Retinal pigment epithelial cell (primary cell): ENCODE measurements around the gene PRX.
"Not testable (repeated sequence)": the region's sequence is repeated elsewhere in the genome, so short reads cannot be mapped to it uniquely, and the experiment has no call there.

Source experiments
- DNase-seq: peaks from one replicate; pipeline ENCODE4 v3.0.0-alpha.2; 2010; ENCODE audit warnings: low read depth
- H3K4me3 ChIP-seq: 2 replicates; pipeline ENCODE4 v1.5.1; 2011; ENCODE audit warnings: mild to moderate bottlenecking, low read length, control low read depth, moderate library complexity
- TF ChIP-seq, protein P1 (sequence below): conservative IDR thresholded peaks from 2 replicates; pipeline ENCODE4 v1.5.1; 2011; ENCODE audit warnings: low read depth, low read length, control low read depth, inconsistent platforms

PRX gene

DNA sequence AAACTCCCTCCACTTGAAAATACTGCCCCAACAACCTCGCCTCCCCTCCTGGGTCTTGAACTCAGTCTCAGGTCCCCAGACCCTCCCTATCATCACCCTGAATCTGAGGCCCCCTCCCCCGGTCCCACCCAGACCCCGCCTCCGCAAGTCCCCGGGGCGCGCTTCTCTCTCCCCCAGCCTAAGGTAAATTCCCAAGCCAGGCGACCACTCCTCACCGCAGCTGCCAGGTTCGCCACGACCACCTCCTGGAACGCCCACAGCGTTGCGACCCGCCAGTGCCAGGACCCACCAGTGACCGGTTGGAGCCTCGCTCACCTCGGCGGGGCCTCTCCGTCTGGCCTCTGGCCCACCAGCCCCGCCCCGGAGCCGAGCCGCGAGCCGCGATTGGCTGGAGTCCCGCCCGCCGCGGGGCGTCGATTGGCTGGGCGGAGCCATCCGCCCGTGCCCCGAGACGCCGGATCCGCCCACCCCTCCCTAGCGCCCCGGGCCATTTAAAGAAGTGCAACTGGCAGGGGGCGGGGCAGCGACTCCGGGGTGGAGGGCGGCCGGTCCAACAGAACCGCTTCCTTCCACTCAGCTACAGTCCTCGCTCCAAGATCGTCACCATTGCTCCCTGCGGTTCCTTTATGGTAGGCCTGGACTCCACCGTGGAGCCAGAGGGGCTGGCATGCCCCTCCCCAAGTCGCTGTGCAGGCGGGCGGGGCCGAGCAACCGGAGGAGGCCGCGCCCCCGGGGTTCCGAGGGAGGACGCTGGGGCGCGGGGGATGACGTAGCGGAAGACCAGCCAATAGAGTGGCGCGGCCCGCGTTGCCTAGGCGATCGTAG, 31.0 kb upstream of the PRX start, which contains the start of gene SERTAD3:
SERTAD3 (minus strand) TSS at position 336 of the 825 bp plus-strand sequence. CDS start 2,255 bp downstream, outside the sequence.
- TF ChIP-seq, protein P1, sequence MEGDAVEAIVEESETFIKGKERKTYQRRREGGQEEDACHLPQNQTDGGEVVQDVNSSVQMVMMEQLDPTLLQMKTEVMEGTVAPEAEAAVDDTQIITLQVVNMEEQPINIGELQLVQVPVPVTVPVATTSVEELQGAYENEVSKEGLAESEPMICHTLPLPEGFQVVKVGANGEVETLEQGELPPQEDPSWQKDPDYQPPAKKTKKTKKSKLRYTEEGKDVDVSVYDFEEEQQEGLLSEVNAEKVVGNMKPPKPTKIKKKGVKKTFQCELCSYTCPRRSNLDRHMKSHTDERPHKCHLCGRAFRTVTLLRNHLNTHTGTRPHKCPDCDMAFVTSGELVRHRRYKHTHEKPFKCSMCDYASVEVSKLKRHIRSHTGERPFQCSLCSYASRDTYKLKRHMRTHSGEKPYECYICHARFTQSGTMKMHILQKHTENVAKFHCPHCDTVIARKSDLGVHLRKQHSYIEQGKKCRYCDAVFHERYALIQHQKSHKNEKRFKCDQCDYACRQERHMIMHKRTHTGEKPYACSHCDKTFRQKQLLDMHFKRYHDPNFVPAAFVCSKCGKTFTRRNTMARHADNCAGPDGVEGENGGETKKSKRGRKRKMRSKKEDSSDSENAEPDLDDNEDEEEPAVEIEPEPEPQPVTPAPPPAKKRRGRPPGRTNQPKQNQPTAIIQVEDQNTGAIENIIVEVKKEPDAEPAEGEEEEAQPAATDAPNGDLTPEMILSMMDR = no peak
- H3K4me3 ChIP-seq = peak within 1 kb of the TSS; percentile 99
- peak; percentile 74 for DNase-seq

DNA sequence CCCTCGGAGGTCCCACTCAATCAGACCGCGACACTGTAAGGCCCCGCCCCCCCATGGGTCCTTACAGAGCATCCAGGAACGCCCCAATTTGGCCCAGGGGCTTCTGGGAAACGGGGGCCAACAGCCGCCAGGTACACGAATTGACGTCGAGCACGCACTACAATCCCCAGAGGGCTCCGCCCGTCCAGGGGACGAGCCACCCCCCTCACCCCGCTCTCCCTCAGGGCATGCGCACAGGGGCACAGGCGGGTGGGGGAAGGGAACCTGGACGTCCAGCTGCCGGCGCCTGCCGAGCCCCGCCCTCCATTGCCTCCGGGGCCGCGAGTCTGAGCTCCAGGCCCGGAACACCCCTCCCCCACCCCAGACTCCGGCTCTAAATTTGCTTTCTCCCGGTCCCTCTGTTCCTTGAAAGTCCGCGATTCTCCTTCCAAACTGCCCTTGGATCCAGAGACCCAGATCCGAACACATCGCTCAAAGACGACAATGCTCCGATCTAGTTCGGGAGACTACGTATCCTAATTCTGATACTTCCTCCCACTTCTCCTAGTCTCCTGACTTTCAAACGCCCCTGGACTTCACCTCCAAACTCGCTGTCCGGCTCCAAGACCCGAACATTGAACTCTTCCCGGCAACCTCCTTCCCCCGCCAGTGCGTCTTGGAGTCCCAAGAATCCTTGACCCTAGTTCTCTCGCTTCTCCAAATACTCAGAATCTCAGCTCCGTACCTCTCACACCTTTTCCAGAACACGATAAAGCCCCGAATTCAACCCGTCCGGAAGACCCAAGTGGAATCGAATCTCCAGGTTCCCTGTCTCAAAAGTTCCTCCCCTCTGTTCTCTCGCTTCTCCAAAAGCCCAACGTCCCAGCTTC, 30.2 kb upstream of the PRX start:
- DNase-seq = peak; percentile 98
- TF ChIP-seq, protein P1 = no peak

DNA sequence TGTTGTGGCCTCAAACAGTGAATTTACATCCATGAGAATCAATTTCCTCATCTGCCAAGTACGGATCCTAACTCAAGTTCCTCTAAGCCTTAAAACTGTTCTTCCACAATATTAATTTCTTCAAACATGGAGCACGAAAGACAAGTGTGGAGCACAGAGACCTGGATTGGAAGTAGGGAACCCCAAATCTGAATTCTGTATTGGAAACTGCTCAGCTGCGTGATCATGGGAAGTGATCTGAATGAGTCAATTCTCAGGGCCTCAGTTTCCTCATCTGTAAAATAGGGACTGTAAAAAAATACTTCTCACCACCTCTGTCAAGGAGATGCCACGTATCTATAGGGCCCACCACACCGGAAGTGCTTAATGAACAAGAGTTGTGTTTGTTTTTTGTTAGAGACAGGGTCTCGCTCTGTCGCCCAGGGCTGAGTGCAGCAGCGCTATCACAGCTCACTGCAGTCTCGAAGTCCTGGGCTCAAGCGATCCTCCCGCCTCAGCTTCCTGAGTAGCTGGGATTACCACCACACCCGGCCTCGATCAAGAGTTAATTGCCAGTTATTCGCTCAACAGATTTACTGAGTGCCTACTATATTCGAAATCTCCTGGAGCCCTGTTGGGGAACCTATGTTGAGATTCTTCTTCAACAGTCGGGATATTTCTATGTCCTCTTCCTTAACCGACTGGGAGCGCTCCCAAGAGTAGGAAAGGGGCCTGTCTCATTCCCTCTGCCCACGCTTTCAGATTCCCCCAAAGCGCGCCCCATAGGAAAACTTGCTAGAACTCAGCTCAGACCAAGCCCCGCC, 29.4 kb upstream of the PRX start:
- no peak for DNase-seq
- TF ChIP-seq, protein P1 = no peak
- peak overlapping the region; percentile 99 for H3K4me3 ChIP-seq

More for the DNA sequence above, 30.2 kb upstream of the PRX start:
- peak overlapping the region; percentile 99 for H3K4me3 ChIP-seq

DNA sequence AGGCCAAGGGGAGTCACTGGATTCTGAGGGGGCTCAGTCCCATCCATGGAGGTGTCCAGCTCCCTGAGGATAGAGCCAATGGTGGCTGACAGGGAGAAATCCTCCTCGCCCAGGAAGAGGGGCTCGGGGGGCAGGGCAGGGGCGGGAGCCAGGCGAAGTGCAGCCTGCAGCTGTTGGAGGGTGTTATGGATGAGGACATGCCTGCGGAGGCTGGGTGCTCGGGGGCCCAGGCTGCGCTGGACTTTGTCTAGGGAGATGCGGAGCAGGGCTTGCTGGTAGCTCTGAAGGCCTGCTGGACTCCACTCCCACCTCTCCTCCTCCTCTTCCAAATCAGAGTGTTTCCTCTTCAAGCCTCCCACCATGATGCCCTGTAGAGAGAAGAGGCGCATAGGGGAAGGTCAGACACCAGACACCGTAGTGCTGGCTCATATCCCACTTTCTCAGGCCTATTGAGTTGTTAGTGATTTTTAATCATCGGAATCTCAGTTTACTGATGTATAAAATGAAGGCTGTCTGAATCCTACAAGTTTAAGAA, 28.6 kb upstream of the PRX start:
- peak overlapping the region; percentile 99 for H3K4me3 ChIP-seq
- DNase-seq = no peak
- TF ChIP-seq, protein P1 = no peak

DNA sequence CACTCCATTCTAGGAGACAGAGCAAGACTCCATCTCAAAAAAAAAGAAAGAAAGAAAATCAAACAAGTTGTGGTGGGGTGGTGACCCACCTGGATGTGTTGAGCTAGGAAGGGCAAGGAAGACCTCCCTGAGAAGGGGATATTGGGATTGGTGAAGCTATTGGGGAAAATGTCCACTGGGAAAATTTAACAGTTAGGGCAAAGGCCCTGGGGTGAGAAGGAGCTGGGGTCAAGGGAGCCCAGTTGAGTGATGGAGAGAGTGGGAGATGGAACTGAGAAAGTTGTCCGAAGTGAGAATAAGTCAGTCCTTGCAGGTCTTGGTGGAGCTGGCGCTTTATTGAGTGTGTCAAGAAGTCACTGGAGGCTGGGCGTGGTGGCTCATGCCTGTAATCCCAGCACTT, 25.1 kb upstream of the PRX start:
- H3K4me3 ChIP-seq = no peak overlapping the region
- TF ChIP-seq, protein P1 = no peak
- no peak for DNase-seq

DNA sequence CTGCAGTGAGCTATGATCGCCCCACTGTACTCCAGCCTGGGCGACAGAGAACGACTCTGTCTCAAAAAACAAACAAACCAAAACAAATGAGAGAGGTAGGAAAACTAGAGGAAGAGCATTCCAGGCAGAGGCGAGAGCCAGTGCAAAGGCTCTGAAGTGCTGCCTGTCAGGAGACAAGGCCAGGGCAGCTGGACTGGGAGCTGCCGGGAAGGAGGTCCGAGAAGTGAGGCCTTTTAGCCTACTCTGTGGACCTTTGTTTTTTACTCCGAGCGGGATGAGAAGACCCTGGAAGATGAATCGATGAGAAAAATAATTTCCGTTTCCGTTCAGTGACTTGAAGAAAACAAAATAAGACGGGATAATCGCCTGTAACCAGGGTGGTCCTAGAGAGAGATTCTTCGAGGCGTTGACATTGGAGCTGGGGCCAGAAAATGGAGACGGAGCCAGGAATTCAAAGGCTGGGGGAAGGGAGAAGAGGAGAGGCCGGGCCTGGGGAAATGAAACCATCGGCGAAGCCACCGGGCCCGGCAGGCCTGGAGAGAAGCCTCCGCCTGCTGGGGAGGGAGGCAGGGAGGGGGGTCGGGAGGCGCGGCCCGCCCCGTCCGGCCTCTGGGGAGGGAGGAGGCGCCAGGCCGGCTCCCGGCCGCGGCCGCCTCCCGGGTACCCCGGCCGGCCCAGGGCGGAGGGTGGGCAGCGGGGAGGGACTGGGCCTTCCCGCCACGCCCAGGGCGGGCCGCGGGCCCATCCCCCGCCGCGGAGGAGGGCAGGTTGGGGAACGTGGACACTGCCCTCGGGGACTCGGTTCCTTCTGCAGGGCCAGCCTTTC, 20.4 kb upstream of the PRX start:
- no peak for DNase-seq
- H3K4me3 ChIP-seq = peak overlapping the region; percentile 32
- TF ChIP-seq, protein P1 = no peak

DNA sequence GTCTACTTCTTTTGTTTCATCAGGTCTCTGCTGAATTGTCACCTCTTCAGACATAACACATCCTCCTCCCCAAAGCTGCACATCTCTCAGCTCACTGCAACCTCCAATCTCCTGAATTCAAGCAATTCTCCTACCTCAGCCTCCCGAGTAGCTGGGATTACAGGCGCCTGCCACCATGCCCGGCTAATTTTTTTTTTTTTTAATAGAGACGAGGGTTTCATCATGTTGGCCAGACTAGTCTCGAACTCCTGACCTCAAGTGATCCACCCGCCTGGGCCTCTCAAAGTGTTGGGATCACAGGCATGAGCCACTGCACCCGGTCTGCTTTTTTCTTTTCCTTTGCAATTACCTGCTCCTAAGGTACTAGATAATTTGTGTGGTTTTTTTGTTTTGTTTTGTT, 19.6 kb upstream of the PRX start:
- not testable (repeated sequence) for H3K4me3 ChIP-seq, DNase-seq
